Endothelial cell (in vitro differentiated cells): ENCODE measurements around the gene ERC1. TPM values are rescaled to one million over a fixed set of nuclear protein-coding genes. Genes with fewer than 3 reads are reported as not detected.

ENCODE experiments used
- DNase-seq: peaks from one replicate; pipeline ENCODE4 v3.0.0; 2021; ENCODE audit warnings: low spot score
- H3K27ac Mint-ChIP-seq: one replicate; pipeline ENCODE4 v1.8.0; 2021; ENCODE audit warnings: mixed read lengths, inconsistent platforms; ENCODE audit not compliant: unreplicated experiment
- H3K27me3 Mint-ChIP-seq: one replicate; pipeline ENCODE4 v1.8.0; 2021; ENCODE audit warnings: mild to moderate bottlenecking, moderate library complexity, mixed read lengths, inconsistent platforms; ENCODE audit not compliant: unreplicated experiment
- H3K36me3 Mint-ChIP-seq: one replicate; pipeline ENCODE4 v1.8.0; 2021; ENCODE audit warnings: mild to moderate bottlenecking, low read depth, mixed read lengths, inconsistent platforms; ENCODE audit not compliant: unreplicated experiment
- H3K4me1 Mint-ChIP-seq: one replicate; pipeline ENCODE4 v1.8.0; 2021; ENCODE audit warnings: mild to moderate bottlenecking, mixed read lengths, inconsistent platforms; ENCODE audit not compliant: unreplicated experiment
- H3K4me3 Mint-ChIP-seq: one replicate; pipeline ENCODE4 v1.8.0; 2021; ENCODE audit warnings: mild to moderate bottlenecking, mixed read lengths, inconsistent platforms; ENCODE audit not compliant: unreplicated experiment
- H3K9me3 Mint-ChIP-seq: one replicate; pipeline ENCODE4 v1.8.0; 2021; ENCODE audit warnings: mixed read lengths, inconsistent platforms; ENCODE audit not compliant: unreplicated experiment
- total RNA-seq: library from RNA; stranded (reverse); fragmentation: NEBNext Ultra II Directional; extraction: Animal tissue kit (Norgen Biotek cat#: 25700); gene quantifications from one replicate; pipeline ENCODE4 v1.2.1, GENCODE V29; 2021; ENCODE audit not compliant: unreplicated experiment
- TF ChIP-seq, protein P1 (sequence below): fragments of 200-600 bp; sonication (generic); IDR thresholded peaks from one replicate; pipeline ENCODE4 v1.5.0; 2021; ENCODE audit warnings: antibody characterized with exemption; ENCODE audit not compliant: unreplicated experiment

Gene ERC1
- total RNA-seq, 1 donor from 2014 or later = 57.9 TPM

DNA sequence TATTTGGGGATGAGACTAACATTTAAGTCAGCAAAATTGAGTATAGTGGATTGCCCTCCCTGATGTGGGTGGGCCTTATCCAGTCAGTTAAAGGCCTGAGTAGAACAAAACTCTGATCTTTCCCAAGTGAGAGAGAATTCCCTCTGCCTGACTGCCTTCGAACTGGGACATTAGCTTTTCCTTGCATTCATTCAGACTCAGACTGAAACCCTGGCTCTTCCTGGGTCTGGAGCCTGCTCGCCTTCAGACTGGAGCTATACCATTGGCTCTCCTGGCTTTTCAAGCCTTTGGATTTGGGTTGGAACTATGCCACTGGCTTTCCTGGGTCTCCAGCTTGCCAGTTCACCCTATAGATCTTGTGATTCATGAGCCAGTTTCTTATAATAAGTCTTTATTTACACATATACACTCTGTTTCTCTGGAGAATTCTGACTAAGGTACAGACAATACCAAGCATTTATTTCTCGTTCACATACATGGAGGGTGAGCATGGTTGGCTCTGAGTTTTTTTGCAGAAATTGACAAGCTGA lies 296.5 kb downstream of the ERC1 start:
- peaks cover 13% of the 10 kb centered on the region for H3K4me1 Mint-ChIP-seq
- no peaks in the 10 kb centered on the region for H3K36me3 Mint-ChIP-seq
- no peak overlapping the region for H3K27ac Mint-ChIP-seq
- H3K27me3 Mint-ChIP-seq = peaks cover 1% of the 10 kb centered on the region
- no peaks in the 10 kb centered on the region for H3K9me3 Mint-ChIP-seq
- TF ChIP-seq, protein P1, sequence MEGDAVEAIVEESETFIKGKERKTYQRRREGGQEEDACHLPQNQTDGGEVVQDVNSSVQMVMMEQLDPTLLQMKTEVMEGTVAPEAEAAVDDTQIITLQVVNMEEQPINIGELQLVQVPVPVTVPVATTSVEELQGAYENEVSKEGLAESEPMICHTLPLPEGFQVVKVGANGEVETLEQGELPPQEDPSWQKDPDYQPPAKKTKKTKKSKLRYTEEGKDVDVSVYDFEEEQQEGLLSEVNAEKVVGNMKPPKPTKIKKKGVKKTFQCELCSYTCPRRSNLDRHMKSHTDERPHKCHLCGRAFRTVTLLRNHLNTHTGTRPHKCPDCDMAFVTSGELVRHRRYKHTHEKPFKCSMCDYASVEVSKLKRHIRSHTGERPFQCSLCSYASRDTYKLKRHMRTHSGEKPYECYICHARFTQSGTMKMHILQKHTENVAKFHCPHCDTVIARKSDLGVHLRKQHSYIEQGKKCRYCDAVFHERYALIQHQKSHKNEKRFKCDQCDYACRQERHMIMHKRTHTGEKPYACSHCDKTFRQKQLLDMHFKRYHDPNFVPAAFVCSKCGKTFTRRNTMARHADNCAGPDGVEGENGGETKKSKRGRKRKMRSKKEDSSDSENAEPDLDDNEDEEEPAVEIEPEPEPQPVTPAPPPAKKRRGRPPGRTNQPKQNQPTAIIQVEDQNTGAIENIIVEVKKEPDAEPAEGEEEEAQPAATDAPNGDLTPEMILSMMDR = no peak
- H3K4me3 Mint-ChIP-seq = no peak overlapping the region
- DNase-seq = no peak

DNA sequence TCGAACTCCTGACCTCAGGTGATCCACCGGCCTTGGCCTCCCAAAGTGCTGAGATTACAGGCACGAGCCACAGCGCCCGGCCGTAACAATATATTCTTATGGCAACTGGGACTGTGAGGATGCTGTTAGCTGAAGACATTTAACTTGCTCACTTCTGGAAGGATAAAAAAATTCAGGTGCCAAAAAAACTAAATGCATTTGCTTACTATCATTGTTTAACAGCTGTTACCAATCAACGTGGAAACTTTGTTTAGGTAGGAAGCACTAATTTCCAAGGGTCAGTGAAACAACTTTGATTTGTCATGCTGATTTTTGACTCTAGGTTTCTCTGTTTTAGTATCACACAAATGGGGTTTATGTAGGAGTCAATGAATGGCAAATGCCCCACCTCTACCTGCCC lies 297.3 kb downstream of the ERC1 start:
- H3K4me1 Mint-ChIP-seq = peaks cover 13% of the 10 kb centered on the region
- peaks cover 1% of the 10 kb centered on the region for H3K27me3 Mint-ChIP-seq
- H3K4me3 Mint-ChIP-seq = no peak overlapping the region
- DNase-seq = no peak
- H3K9me3 Mint-ChIP-seq = no peaks in the 10 kb centered on the region
- H3K27ac Mint-ChIP-seq = no peak overlapping the region
- TF ChIP-seq, protein P1 = no peak
- H3K36me3 Mint-ChIP-seq = no peaks in the 10 kb centered on the region

DNA sequence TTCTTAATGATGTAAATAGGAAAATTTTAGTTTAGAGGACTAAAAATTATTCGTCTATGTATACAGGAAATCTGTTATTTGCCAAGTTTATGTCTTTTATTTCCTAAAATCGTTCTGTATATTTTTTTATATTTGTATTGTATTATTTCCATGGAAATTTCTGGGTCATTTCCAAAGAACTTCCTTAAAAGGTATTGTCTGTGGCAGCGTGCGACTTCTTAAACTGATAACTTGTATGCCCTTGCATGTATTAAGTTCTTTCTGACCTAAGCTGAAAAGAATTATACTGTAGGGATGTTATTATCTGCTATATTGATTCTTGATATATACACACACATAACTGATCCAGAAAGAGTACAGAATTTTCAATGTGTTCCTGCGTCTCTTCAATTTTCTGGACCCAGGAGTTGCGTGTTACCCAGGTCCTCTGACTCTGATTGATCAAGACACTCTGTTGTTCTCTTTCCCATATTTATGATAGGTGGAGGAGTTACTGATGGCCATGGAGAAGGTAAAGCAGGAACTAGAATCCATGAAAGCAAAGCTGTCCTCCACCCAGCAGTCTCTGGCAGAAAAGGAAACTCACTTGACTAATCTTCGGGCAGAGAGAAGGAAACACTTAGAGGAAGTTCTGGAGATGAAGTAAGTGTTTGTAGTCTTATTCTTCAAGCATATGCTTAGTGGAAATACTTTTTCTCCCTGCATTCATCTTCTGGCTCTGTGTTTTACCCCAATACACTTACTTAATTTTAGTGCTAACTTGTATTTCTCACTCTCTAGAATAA lies 298.5 kb downstream of the ERC1 start:
- peaks cover 1% of the 10 kb centered on the region for H3K27me3 Mint-ChIP-seq
- H3K9me3 Mint-ChIP-seq = no peaks in the 10 kb centered on the region
- H3K4me3 Mint-ChIP-seq = no peak overlapping the region
- H3K36me3 Mint-ChIP-seq = no peaks in the 10 kb centered on the region
- peaks cover 13% of the 10 kb centered on the region for H3K4me1 Mint-ChIP-seq
- DNase-seq = no peak
- TF ChIP-seq, protein P1 = no peak
- peak overlapping the region; percentile 95 for H3K27ac Mint-ChIP-seq

DNA sequence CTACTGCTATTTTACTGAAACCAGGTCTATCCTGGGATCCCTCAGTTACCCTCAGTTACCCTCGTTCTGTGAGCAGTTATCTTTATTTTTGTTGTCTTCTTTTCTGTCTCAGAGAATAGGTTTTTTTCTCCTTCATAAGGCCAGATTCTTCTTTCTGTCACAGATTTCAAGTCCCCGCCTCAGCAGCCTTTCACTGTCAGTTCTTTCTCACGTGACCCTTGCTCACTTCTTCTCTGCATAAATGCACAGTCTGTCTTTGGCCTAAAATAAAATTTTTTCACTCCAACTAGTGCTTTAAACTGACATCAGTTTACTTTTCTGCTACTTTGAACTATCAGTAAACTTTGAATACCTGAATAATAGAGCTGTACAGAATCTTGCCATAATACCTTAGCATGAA lies 299.7 kb downstream of the ERC1 start:
- DNase-seq = no peak
- Mint-ChIP-seq H3K36me3 (no peaks in the 10 kb centered on the region), H3K4me3 (no peak overlapping the region), H3K27me3 (peaks cover 1% of the 10 kb centered on the region), H3K4me1 (peaks cover 13% of the 10 kb centered on the region), H3K9me3 (no peaks in the 10 kb centered on the region), H3K27ac (peak overlapping the region; percentile 22)
- TF ChIP-seq, protein P1 = no peak
